Stimulated activated CD8-positive, alpha-beta memory T cell treated with anti-CD3 and anti-CD28 coated beads, Interleukin-7, amount 100 ng/mL, for 48 hours (primary cell): ENCODE results near the gene MEIS2.

Experiments used
- DNase-seq, 2 donors: peaks; one replicate each; pipeline ENCODE4 v3.0.0-alpha.2; 2020; ENCODE audit warnings: low read depth in 1 of 2; ENCODE audit errors: extremely low read depth in 1 of 2

Gene MEIS2

GRCh38 chr15:36841193-36841592 is 259.2 kb downstream of the MEIS2 start:
- DNase-seq: no peak
